GM18520 (cell line): ENCODE measurements around the gene HUWE1.

Experiments
- ATAC-seq: cut with Tn5 transposase; IDR thresholded peaks from one replicate; pipeline ENCODE4 v1.9.1; 2021; ENCODE audit not compliant: unreplicated experiment

The HUWE1 gene

DNA sequence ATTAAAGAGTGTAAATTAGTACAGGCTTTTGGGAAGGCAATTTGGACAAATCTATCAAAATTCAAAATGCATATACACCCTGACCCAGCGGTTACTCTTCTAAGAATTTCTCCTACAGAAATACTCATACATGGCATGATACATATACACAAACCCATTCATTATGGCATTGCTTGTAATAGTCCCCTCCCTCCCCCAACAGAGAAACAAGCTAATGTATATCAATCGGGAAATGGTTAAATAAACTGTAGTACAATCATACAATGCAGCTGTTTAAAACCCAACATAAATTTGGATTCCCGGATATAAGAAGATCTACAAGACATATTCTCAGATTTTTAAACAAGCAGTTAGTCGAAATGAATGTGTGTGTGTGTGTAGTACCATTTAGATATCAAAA is 808 bp downstream of the HUWE1 start:
- ATAC-seq, result no peak

DNA sequence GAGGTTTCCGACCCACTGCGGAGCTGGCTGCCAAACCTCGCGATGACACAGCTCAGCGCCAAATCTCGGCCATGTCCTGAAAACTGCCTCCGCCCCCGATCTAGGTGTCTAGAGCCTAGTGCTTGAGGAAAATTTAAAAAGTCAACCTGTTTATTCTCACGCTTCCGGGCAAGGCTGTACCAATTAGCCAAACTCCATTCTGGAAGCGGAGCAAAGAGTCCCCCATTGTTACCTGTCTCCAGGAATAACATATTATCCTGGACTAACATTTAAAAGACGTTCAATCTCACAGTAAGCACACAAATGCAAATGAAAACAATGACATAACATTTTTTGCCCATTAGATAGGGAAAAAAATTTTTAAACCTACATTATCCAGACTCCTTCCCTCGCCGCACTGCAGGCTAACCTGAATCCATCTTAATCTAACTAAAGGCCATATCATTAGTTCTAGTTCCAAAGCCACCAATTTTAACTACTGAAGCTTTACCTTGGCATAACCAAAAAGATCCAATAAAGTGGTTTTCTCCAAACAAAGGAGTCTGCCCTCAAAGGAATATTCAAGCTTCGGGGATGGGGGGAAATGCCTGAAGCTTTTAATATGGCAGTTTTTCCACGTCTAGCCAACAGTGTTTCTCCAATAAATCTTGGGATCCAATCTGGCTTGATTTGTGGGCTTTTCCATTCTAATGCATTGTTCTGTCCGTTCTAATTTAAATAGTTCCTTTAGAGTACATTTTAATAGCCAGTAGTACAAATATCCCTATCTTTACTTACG is 1.9 kb downstream of the HUWE1 start:
- ATAC-seq, result no peak

DNA sequence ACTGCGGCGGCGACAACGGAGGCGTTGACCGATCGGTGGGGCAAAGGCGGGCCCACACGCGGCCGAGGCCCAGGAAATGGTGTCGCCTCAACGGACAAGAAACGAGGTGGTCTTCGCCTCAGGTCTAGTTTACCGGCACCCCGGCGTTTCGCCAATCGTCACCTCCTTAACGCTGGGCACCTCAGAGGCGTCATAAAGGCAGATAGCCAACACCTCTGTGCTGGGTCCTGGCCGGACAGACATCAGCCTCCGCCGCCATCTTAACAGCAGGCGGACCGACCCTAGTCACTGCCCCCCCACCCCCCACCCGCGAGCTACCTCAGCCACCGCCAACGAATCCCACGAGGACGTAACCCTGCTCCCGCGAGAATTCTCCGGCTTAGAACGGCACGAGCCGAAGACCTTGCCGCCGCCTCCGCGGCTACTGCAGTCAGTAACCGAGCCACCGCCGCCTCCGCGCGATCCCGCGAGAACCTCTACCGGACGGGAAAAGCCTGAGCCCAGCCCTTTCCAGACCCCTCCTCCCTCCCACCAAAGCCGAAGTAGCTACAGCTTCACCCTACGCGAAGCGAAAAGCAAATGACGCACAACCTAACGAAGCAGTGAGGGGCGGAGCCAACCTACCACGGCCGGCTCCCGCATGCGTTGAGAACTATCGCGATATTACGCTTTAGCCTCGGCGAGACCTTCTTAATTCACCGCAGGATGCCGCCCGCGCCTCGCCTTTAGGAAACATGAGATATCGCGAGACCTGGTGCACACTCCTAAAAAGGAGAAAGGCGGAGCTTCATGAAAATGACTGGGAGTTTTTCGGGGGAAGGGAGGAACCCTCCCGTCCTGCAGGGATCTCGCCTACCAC is 2.7 kb downstream of the HUWE1 start:
- peak; percentile 71 for ATAC-seq

DNA sequence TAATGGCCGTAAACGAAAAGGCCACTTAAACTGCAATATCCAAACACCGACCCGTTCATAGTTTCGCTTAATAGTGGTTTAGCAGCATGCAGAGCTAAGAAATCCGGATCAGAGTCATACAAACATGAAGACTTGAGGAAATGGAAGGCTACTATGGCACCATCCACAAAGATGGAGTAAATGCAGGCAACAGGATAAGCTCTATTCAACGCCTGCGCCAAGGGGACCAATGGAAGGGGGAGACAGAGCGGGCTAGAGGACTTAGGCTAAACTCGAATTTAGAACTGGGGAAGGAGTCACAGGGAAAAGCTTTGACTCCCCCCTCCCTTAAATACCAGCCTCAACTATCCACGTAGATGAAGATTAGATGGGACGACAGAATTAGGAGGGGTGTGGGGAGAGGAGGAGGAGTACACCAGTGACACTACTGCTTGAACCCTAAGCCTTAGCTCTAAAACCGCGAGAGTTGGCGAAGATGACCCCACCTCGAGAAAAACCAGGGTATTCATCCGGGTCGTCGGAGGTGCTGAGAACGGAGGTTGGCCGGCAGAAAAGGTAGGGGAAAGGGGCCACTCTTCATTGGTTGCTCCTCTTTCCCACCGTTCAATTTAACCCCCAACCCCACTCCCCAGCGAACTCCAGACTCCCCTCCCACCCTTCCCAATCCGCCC is 3.5 kb downstream of the HUWE1 start:
- no peak for ATAC-seq

DNA sequence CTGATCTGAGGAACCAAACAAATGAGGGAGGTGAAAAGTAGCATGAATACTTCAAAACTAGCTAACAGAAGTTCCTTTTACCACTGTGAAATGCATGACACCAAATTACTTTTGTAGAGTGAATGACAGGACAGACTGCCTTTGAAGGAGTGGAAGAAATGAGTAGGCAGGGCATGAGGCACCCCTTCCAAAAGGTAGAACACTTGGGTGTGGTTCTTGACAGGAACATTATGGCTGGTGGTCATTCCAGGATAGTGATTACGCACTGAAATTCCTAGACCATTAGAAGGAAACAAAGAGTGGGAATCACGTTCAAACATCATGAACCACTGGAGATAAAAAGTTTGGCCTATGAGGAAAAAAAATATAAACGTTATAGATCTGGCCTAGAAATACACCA is 4.9 kb downstream of the HUWE1 start:
- no peak for ATAC-seq

DNA sequence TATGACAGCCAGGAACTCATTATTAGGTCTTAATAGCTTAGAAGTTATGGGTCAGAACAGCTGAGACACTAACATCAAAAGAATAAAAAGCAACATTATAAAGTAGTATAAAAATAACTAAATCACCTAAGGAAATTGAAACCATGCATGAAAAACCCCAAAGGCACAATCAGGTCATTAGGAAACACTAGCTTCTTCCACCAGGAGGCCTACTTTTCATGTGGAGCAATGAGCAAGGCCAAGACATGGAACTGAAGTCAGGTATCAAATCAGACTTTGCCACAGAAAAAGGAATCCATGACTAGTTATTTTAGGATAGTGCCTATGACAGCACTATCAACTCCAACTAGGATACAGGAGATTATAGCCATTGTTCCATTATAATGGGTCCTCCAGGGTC is 7.9 kb downstream of the HUWE1 start:
- ATAC-seq, result no peak

DNA sequence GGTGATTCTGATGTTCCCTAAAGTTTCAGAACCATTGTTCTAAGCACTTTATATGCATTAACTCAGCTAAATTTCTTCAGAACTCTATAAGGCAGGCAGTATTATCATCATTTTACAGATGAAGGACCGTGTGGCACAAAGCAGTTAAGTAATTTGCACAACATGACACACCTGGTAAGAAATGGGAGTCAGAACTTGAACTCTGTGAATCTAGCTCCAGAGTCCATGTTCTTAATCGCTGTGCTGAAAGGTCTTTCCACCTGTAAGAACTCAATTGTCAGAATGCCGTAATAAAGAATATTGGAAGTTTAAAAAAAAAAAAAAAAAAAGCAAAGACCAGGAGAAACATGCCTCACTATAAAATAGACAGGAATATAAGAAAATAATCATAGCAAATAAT is 9.2 kb downstream of the HUWE1 start:
- ATAC-seq, result no peak

DNA sequence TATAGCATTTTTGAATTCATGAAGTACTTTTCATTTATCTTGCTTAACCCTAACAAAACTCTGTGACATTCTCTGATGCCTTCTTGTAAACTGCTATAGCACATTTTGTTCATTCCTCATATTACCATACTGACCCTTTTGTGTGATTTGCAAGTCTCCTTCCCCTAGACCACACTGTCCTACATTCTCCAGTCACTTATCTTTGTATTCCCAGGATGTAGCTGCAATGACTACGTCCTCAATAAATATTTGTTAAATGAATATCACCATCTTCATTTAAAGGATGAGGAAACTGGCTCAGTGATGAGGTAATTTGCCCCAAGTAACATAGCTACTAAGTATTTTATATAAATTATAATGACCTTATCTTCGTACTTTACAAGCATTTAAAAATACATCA is 11.9 kb downstream of the HUWE1 start:
- ATAC-seq, result no peak

DNA sequence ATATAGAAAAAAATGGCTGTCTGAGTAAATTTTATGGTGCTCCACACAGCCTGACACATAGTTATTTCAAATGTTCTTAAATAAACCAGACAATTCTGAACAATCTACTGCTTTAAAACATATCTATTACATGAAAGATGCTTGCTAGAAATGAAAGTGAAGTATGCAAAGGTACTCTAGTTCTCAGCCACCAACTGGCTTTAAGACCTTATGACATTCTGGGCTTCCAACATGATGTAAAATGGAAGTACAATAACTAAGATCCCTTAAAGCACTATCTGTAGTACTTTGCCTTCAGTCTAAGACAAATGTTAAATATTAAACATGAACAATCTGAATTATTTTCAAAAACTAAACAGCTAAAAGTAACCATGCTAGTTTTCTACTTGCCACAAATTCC is 17.3 kb downstream of the HUWE1 start:
- no peak for ATAC-seq

DNA sequence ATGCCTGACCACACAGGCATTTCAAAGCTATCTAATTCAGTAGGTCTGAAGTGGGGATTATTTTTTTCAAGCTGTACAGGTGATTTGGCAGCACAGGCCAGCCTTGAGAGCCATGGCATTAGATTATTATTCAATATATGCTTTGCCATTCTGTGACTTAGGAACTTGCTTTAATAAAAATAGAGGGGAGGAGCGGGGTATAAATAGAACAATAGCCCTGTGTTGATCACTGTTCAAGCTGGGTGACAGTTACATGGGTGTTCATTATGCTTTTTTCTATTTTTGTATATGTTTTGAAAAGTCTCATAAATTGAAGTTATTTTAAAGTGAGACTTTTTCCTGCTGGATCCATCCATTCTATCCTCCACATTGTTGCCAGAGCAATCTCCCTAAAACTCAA is 20.3 kb downstream of the HUWE1 start:
- ATAC-seq, result no peak

DNA sequence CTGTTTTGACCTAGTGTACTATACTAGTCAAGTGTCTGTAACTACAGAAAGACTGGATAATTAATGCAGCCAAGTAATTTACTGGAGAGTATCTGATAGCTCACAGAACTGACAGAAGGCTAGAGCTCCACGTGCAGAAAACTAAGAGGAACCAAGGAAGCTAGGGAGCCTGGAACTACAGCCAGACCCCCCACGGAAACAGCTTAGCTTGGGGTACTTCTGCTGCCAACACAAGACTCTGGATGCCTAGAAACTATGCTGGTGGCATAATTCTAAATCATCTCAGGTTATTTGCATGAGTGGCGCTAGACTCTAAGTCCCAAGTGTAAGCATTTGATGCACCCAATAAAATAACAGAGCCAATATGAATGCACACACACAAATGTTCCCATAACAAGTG is 26.5 kb downstream of the HUWE1 start:
- no peak for ATAC-seq

DNA sequence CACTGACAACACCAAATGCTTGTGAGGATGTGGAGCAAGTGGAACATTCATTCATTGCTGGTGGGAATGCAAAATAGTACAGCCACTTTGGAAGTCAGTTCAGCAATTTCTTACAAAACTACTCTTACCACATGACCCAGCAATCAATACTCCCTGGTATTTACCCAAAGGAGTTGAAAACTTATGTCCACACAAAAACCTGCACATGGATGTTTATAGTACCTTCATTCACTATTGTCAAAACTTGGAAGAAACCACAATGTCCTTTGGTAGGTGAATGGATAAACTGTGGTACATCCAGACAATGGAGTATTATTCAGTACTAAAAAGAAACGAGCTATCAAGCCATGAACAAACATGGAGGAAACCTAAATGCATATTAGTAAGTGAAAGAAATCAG is 27.5 kb downstream of the HUWE1 start:
- ATAC-seq, result no peak

DNA sequence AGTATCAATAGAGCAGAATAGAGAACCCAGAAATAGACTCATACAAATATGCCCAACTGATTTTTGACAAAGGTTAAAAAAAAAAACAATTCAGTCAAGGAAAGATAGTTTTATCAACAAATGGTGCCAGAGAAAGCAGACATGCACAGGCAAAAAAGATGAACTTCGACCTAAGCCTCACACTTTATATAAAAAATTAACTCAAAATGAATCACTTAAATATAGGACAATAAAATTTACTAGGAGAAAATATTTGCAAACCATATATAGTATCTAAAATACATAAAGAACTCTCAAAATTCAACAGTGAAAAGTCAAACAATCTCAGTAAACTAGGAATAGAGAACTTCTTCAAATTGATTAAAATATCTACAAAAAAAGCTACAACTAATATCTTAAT is 29.7 kb downstream of the HUWE1 start:
- no peak for ATAC-seq

DNA sequence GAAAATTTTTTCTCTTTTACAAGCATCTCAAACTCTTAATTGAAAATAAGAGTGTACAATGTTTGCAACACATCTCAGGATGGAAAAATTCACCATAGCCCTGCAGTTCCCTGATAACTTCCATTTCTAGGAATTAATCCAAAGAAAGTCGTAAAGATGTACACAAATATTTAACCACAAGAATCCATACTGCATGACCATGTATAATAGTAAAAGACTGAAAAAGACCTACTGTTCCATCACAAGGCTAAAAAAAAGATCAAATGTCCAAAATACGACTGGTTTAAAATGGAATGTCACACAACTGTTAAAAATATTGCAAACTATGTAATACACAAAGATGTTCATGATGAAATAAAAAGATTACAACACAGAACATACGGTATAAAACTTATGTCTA is 32.1 kb downstream of the HUWE1 start:
- no peak for ATAC-seq

DNA sequence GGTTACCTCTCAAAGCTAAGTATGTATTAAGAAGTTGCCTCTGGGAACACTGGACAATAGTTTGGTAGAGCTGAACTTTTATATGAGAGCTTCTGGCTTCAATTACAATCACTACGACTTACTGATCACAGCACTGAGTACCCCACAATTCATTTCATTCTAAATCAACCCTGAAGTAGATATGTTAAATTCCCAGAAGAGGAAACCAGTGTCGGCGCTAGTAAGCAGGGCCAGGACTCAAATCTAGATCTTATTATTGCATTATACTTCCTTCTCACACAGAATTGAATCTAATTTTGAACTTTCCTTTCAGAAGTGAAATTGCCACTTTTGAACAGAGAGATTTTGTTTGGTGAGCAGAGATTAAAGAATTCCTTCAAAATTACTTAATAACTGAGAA is 41.8 kb downstream of the HUWE1 start:
- ATAC-seq, result no peak

DNA sequence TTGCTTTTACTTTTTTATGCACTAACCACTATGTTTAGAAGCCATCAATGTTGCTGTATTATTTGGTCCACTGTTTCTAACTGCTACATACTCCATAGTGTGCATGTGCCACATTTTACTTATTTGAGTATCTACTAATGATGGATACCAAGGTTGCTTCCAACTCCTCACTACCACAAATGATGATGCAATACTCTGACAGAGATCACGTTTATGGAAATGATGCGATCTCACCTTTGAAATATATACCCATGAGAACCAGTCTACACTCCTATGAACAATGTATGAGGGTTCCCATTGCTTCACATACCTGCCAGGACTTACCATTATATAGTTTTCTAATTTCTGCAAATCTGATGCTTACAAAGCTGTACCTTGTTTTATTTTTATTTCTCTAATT is 44.2 kb downstream of the HUWE1 start:
- no peak for ATAC-seq

DNA sequence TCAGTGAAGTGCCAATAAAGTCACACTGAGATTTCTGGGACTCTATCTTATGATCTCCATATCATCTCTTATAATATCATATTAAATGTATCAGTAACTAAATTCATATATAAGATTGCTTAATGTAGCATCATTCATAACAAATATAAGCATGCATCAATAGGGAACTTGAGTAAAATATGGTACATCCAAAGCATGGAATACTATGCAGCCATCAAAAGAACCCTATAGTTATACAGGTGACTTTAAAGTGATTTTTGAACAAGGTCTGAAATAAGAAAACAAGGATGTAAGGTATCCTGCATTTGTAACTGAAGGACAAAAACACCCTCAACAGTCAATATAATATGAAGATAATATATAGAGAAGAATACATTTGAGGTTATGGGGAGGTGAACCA is 47.3 kb downstream of the HUWE1 start:
- ATAC-seq, result no peak

DNA sequence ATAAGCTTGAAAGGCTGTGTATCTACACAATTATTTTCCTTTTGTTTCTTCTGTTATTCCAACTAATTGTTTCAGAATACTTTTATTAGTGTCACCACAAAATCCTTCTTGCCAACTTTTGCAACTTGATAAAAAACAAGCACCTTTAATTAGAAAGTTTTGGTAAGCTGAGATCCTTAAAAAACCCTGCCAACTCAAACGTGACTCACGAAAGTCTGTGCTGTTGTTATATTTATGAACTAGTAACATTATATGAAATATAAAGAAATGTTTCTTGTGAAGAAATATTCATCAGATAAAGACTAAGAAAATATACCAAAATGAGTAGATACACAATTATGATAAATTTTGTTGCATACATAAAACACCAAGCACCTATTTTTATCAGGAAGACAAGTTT is 49.0 kb downstream of the HUWE1 start:
- ATAC-seq, result no peak

DNA sequence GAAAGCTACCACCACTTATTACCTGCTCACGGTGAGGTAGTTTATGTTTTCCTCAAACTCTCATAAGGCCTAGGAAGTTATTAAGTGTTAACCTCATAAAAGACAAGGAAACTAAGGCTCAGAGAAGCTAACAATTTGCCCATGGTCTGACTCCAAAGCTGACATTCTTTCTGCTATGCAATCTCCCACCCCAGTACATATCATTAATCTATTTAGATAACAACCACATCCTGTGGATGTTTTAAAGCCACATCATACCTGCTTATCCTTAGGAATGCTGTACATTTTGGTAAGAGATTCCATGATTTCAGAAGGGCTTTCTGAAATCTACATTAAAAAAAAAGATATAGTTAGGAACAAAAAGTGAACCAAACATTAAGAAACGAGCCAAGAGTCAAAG is 55.4 kb downstream of the HUWE1 start:
- no peak for ATAC-seq

DNA sequence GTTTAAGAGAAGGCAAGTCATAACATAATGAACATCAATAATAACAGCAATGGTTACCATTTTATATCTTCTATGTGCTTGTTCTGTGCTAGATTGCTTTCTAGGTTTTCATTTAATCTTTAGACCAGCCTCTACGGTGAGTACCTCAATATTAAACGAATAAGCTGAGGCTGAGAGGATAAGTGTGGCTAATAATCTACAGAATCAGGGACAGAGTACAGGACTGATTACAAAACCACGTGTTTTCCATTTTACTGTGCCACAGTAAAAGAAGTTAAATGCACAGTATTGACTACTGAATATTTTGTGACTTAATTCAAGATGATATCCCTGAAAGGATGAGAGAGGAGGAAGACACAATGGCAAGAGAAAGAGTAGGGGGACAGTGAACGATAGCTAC is 56.3 kb downstream of the HUWE1 start:
- ATAC-seq, result no peak

DNA sequence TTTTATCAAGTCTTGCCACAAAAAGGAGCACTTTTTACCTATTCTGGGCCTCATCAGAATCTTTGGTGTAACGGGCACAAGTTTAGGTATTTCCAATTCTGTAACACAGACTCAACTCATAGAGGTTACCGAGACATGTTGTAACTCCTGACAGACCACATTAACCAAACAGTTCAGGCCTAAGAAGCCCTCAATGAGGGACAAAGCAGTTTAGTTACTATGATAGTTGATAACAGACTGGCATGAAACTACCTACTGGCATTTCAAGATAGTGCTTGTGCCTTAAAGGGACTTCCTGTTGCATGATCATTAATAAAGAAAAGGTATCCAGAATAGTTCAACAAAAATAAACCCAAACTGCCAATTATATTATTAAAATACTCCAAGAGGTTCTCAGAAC is 64.1 kb downstream of the HUWE1 start:
- ATAC-seq, result no peak

DNA sequence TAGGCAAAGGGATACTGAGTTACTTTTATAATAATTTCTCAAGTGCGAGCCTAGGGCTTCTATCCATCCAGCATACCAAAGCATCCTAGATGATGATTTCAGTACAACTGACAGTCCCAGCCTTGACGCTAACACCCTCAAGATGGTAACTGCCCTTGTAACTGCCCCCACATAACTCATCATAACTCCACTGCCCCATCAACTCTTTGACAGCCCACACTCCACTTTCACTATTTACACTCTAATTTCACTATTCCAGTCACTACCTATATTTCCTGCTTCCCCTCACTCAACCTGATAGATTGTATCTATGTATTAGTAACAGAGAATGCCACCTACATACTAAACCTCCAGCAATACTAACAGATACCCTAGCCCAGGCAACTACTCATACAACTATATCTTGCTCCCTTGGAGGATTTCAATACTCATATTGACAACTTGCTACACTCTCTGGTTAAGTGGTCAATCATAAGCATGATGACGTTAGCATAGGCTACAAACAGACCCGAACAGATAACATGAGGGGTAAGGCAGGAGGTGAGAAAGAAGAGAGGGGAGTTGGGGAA is 65.0 kb downstream of the HUWE1 start:
- ATAC-seq, result no peak
